HG03064 (cell line): ENCODE measurements around the gene DEUP1.

Experiments
- ATAC-seq: cut with Tn5 transposase; IDR thresholded peaks from one replicate; pipeline ENCODE4 v1.9.1; 2021; ENCODE audit warnings: low read depth; ENCODE audit not compliant: unreplicated experiment

The DEUP1 gene

GRCh38 chr11:93476796-93477195 lies 146.3 kb downstream of the DEUP1 start:
- ATAC-seq = no peak

- no peak for ATAC-seq
Observed at GRCh38 chr11:93477684-93478234, 147.2 kb downstream of the DEUP1 start.

- no peak for ATAC-seq
Observed at GRCh38 chr11:93478841-93479240, 148.3 kb downstream of the DEUP1 start.

GRCh38 chr11:93480256-93480655 lies 149.7 kb downstream of the DEUP1 start:
- ATAC-seq = no peak

- ATAC-seq = no peak
Observed at GRCh38 chr11:93480756-93481155, 150.2 kb downstream of the DEUP1 start.

- no peak for ATAC-seq
Observed at GRCh38 chr11:93481279-93481678, 150.7 kb downstream of the DEUP1 start.

- ATAC-seq = no peak
Observed at GRCh38 chr11:93481696-93482095, 151.2 kb downstream of the DEUP1 start.

- ATAC-seq = no peak
Observed at GRCh38 chr11:93482556-93482955, 152.0 kb downstream of the DEUP1 start.

- ATAC-seq = no peak
Observed at GRCh38 chr11:93484716-93485115, 154.2 kb downstream of the DEUP1 start.

- no peak for ATAC-seq
Observed at GRCh38 chr11:93485983-93486382, 155.4 kb downstream of the DEUP1 start.

GRCh38 chr11:93487032-93487483 lies 156.5 kb downstream of the DEUP1 start:
- no peak for ATAC-seq
